Right lobe of liver (tissue), 4 donors: ENCODE results near the gene C5AR2.

Experiments
- POLR2A ChIP-seq: fragments of 450-650 bp; IDR thresholded peaks from one replicate; pipeline ENCODE4 v1.6.1; 2017; ENCODE audit warnings: antibody characterized with exemption, mild to moderate bottlenecking
- TF ChIP-seq, protein P1 (sequence below), 4 donors: fragments of 200-600 bp in 3 of 4; fragments of 450-650 bp in 1 of 4; IDR thresholded peaks; one replicate each; pipeline versions ENCODE4 v1.5.1 to v1.8.0; 2016 to 2022; ENCODE audit warnings: antibody characterized with exemption in 4 of 4, mild to moderate bottlenecking in 2 of 4
- donor health status: DM: no; HTN: no; CAD: no.
- donor health status: DM: no; HTN: no; CAD: no.
- donor health status: DM: no; HTN: yes; CAD: no.

DNA sequence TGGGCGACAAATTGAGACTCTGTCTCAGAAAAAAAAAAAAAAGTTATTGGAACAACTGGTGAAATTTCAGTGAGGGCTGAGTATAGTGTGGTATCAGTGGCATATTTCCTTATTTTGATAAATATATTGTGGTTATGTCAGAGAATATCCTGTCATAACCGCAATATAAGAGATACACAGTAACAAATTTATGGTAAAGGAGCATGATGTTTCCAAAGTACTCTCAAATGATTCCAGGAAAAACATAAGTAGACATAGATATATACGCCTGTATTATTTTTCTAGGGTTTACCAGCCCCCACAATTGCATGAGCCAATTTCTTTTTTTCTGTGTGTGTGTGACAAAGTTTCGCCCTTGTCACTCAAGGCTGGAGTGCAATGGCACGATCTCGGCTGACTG is 28.0 kb upstream of the C5AR2 start:
- TF ChIP-seq, protein P1, sequence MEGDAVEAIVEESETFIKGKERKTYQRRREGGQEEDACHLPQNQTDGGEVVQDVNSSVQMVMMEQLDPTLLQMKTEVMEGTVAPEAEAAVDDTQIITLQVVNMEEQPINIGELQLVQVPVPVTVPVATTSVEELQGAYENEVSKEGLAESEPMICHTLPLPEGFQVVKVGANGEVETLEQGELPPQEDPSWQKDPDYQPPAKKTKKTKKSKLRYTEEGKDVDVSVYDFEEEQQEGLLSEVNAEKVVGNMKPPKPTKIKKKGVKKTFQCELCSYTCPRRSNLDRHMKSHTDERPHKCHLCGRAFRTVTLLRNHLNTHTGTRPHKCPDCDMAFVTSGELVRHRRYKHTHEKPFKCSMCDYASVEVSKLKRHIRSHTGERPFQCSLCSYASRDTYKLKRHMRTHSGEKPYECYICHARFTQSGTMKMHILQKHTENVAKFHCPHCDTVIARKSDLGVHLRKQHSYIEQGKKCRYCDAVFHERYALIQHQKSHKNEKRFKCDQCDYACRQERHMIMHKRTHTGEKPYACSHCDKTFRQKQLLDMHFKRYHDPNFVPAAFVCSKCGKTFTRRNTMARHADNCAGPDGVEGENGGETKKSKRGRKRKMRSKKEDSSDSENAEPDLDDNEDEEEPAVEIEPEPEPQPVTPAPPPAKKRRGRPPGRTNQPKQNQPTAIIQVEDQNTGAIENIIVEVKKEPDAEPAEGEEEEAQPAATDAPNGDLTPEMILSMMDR (IDR thresholded peaks at IDR 0.05), result no peak
- TF ChIP-seq POLR2A, result no peak
